GM18951 (cell line): ENCODE results near the gene LYRM1.

Source experiments
- POLR2A ChIP-seq: IDR thresholded peaks from 4 replicates; pipeline ENCODE4 v1.6.1; 2011; ENCODE audit warnings: mild to moderate bottlenecking; ENCODE audit not compliant: insufficient read length, insufficient read depth; ENCODE audit errors: extremely low read depth
- in situ Hi-C: fragments of 300-500 bp; cut with MboI; formaldehyde crosslinking; loops from one replicate; pipeline ENCODE4 v1.12.0; 2022; ENCODE audit warnings: low sequenced_read_pairs, mixed read lengths, inconsistent platforms; ENCODE audit not compliant: unreplicated experiment

LYRM1 gene

DNA sequence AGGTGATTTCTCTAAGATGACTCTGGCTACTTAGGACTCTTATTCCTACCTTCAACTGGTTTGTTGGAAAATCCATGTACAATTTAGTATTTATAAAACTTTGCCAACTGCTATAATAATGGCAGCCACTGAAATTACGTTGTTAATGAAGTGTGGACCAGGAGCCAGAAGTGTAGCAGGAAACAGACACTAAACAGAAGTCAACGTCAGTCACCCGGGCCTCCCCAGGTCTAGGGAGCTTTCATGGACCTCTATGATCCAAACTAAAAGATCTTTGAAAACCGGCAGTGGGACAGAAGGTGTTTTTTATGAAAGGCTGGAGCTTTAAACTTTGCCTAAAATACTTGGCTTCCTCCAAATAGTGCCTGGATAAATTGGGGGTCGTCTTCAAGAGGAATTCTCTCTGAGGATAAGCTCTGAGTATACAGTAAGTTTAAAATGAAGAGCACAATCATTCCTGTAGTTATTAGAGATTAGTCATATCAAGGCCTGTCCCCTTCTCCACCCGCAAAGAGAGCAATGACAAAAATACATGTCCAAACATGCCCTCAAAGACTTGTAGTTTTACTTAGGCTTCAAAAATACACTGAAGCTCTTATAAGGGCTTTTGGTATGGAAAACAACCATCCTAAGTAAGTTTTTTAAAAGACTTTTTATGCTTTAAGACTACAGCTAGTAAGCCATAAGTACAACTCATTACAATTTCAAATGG is 35.0 kb upstream of the LYRM1 start:
- in situ Hi-C loops, result no loop called here

DNA sequence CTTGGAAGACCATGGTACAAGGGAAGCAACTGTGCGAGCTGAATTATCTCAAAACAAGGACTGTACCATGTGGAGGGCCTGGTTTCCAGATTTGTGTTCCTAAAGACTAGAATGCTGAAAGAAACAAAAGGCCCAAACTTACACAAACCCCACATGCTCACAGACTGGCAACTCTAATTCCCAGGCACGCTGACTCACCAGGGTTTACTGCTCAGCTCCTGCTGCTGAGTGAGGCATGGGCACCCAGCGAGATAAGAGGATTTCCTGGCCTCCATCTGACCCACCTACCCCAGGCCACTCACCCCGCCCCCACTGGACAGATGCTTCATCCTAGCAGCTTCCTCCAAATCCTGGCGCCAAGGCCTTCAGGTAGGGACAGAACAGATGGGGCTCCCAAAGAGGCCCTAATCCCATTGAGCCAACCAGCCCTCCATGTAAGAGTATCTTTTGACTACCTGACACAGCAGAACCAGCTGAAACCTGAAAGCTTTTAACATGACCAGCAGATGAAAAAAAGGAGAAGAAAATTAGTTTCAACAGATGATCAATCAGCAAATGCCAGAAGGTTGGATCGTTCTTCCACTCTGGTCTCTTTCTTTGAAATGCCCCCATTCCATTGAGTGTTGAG is 34.3 kb upstream of the LYRM1 start:
- in situ Hi-C loops, result no loop called here
- no peak for TF ChIP-seq POLR2A

More for the DNA sequence above, 35.0 kb upstream of the LYRM1 start:
- TF ChIP-seq POLR2A, result no peak

DNA sequence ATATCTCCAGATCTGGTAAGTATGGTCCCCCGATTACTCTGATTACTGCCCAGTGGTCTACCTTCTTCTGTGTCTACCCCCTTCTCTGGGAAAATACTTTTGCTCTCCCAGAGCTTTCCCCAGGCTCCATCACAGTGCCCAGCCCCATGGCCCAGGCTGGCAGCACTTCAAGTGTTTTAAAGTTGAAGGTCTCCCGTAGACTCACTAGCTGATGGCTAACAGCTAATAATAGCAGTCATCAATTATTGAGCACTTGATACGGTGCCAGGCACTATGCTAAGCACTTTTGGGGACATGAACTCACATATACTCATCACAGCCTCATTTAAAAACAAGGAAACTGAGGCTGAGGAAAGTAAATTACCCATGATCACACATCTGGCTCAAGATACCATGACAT is 33.8 kb upstream of the LYRM1 start:
- no peak for TF ChIP-seq POLR2A
- in situ Hi-C loops, result no loop called here

DNA sequence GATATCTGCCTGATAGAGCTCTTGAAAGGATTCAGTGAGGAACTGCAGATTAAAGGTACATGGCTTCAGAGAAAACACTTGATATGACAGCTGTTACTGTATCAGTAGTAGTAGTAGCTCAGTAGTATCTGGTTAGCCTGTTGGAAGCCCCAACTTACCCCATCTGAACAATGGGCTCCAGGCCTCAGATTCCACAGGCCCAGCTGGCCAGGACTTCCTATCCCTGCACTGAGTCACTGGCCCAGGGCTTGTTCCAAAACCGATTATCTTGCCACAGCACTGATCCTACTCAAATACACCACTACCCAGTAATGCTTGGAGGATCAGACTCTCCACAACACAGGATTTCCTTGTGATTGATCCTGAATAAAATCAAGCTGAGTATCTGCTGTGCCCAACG is 33.0 kb upstream of the LYRM1 start:
- TF ChIP-seq POLR2A, result no peak
- in situ Hi-C loops, result no loop called here

DNA sequence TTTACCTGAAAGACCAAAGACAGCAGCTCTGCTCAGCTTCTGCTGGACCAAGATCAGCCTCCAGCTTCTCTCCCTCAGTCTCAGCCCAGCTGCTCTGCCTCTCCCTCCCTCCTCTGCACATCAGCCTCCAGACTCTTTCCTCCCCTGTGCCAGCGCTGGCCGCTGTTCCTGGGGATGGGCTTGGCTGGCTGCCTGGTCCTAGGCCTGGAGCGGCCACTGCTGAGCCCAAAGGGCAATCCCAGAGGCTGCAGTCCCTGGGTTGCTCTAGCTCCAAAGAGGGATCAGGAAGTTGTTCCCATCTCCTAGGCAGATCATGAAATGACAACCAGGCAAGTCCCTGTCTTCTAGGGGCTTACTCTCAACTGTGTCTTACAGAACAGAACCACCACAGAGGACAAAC is 31.7 kb upstream of the LYRM1 start:
- TF ChIP-seq POLR2A, result no peak
- in situ Hi-C loops, result no loop called here

DNA sequence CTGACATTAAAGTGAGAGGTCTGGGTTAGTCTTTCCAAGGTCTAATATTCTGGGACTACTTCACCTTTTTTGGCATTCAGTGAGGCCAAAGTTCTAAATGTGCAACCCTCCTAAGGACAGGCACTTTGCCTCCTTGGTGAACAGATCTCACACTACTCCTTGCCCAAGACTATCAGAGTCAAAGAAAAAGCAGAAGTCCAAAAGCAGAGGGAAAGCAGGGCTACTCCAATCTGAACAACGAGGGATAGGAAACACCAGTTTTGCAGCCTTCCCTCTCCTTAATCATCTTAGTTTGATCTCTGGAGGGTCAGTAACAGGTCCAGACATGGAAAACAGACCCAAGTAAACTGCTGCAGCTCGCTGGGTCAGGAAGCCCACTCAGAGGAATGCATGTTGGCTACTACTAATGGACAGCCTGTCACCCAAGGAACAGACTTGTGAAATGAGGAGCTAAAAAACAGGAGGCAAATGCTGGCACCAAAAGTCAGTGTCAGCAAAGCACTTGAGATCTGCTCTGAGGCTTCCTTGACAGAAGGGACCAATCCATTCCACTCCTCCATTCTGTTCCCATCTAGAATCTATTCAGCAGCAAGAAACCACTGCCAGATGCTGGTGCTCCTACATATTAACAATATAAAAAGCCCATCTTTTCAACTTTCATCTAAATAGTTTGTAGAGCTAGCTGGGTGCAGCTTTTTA is 30.3 kb upstream of the LYRM1 start:
- in situ Hi-C loops, result no loop called here

DNA sequence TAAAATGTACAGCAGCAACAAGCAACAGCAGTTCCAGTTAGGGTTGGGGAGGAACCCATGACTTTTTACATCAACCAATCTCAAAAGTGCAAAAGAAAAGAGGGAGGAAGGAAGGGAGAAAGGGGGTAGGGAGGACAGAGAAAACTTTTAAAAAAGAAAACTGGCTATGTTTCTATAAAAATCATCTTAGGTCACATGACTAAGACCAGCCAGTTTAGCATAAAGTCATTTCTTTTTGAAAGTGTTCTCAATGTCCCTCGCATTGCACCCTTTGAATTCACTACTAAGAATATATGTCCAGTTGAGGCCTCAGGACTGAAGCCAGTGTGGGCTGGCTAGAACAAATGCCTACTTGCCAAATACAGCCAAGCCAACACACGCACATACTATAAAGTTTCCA is 29.3 kb upstream of the LYRM1 start:
- TF ChIP-seq POLR2A, result no peak

More for the DNA sequence above, 30.3 kb upstream of the LYRM1 start:
- no peak for TF ChIP-seq POLR2A

DNA sequence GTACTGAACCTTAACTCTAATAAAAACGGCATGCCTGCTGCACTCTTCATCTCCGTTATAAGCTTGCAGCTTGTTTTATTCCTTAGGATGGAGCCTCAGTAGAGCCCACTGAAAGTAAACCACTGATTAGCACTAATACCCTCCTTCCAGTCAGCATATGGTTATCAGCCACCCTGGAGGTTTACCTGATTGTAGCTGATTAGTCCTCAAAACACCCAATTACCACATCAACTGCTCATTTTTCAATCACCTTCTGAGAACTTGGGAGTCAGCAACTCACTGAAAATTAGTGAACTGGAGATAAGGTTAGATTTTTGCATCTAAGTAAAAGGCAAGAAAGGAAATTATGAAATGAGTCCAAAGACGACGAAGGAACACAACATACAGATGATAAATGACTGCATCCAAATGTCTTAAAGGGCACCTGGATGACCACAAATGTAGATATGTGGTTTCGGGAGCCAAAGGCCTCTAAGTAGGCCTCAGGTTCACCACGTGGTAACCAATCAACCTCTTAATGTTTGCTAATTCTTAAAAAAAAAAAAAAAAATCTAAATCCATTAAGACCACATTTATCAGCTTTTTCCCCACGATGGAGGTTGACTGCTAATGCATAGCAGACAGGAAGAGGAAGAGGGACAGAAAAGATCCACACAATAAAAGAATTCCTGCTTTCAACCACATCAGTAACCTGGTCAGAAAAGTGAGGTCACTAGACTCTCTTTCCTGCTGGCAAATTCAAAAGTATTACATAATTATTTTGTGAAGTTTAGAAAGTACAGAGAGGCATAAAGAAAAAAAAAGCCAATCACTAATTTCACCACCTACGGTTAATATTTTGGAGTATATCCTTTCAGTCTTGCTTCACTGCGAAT is 28.4 kb upstream of the LYRM1 start:
- in situ Hi-C loops, result no loop called here
- no peak for TF ChIP-seq POLR2A

More for the DNA sequence above, 29.3 kb upstream of the LYRM1 start:
- in situ Hi-C loops, result no loop called here

DNA sequence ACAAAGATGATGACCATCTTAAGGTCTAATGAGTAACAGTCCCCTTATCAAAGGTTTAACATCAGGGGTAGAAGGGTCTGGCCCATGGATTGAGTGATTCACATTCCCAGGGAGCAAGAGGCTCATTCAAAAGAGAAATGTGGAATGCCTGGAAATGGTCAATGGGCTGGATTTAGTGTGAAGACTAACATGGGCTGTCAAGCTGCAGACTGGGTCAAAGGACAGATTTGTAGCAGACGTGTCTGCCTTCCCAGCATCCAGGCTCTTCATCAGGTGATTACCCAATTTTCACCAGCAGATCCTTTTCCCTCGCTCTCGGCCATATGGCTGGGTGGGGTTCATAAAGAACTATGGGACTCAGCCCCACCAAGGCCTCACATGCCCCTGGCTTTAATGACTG is 27.2 kb upstream of the LYRM1 start:
- no peak for TF ChIP-seq POLR2A
- in situ Hi-C loops, result no loop called here

DNA sequence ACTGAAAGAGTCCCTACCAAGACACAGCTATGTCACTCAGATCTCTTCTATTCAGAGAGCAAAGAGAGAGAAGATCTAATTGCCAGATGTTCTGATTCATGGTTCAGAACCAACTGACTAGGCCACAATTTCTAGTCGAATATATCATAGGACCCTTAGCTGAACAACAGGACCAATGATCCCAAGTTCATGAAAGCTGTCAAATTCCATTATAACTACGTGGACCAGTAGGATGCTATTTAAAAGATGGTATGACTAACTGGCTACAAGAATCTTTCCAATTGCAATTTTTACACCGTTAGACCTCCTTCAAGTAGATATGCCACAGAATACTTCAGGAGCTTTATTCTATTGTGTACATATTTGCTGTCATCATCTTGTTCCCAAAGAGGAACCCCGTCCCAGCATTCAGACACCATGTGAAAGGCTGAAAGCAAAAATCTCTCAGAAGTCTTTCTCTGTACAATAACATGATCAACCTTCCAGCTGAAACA is 26.4 kb upstream of the LYRM1 start:
- in situ Hi-C loops, result no loop called here
- no peak for TF ChIP-seq POLR2A

DNA sequence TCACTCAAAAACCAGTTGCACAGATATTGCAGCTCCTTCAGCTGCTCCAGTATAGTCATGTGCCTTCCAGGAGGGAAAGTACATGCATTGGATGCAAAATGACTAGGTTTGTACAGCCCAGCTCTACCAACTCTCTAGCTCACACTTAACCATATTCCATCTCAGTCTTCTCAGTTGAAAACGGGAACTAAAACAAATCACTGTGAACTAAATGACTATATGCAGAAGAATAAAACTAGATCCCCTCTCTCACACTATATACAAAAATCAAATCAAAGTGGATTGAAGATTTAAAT is 25.3 kb upstream of the LYRM1 start:
- TF ChIP-seq POLR2A, result no peak
- in situ Hi-C loops, result no loop called here

DNA sequence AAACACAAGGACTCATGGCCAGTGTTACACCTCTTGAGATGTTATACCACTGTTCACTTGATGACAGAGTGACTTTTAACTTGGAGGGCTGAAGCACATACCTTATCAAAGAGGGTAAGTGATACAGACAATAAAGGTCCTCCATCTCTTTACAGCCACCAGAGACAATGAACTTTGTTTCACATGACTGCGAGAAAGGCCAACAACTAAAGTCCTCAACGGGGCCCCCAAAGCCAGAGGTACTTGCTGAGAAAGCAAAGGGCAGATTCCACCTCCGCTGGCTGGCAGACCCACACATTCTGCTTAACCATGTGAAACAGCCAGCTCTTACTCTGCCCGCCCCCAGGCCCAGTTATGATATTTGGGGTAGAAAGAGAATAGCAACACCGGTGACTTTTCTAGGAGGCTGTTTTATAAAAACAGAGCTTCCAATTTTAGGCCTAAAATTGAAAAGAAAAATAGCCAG is 21.9 kb upstream of the LYRM1 start:
- no peak for TF ChIP-seq POLR2A
- in situ Hi-C loops, result no loop called here
